Neural progenitor cell (in vitro differentiated cells): ENCODE data around the gene DYNLT3. TPM values are rescaled to one million over a fixed set of nuclear protein-coding genes. Genes with fewer than 3 reads are reported as not detected.

Source experiments
- DNase-seq: peaks from one replicate; pipeline ENCODE4 v3.0.0-alpha.2; 2016; ENCODE audit warnings: low spot score
- H2AFZ ChIP-seq: fragments of 200-600 bp; sonication (generic); replicated peaks from 2 replicates; pipeline ENCODE4 v1.6.1; 2016; ENCODE audit warnings: antibody characterized with exemption
- H3F3A ChIP-seq: fragments of 200-600 bp; sonication (generic); 2 replicates; pipeline ENCODE4 v1.6.1; 2016; ENCODE audit warnings: antibody characterized with exemption, low read depth
- H3K27ac ChIP-seq: fragments of 200-600 bp; sonication (generic); 2 replicates; pipeline ENCODE4 v1.5.1; 2016; ENCODE audit warnings: mild to moderate bottlenecking
- H3K27me3 ChIP-seq: fragments of 200-600 bp; sonication (generic); 2 replicates; pipeline ENCODE4 v1.6.1; 2016; ENCODE audit warnings: mild to moderate bottlenecking, moderate library complexity
- H3K36me3 ChIP-seq: fragments of 200-600 bp; sonication (generic); 2 replicates; pipeline ENCODE4 v1.5.1; 2016
- H3K4me1 ChIP-seq: fragments of 200-600 bp; sonication (generic); 2 replicates; pipeline ENCODE4 v1.6.1; 2016; ENCODE audit warnings: mixed run types
- H3K4me2 ChIP-seq: fragments of 200-600 bp; sonication (generic); 2 replicates; pipeline ENCODE4 v1.6.1; 2016
- H3K4me3 ChIP-seq: fragments of 200-600 bp; sonication (generic); 2 replicates; pipeline ENCODE4 v1.5.1; 2016
- H3K79me2 ChIP-seq: fragments of 200-600 bp; sonication (generic); 2 replicates; pipeline ENCODE4 v1.6.1; 2016; ENCODE audit warnings: low read depth
- H3K9ac ChIP-seq: fragments of 200-600 bp; sonication (generic); 2 replicates; pipeline ENCODE4 v1.6.1; 2016
- H3K9me3 ChIP-seq: fragments of 200-600 bp; sonication (generic); 2 replicates; pipeline ENCODE4 v1.5.1; 2016; ENCODE audit warnings: low read depth
- H4K20me1 ChIP-seq: fragments of 200-600 bp; sonication (generic); 2 replicates; pipeline ENCODE4 v1.6.1; 2016; ENCODE audit warnings: low read depth
- H3K27ac Mint-ChIP-seq: 3 replicates; pipeline ENCODE4 v1.8.0; 2021; ENCODE audit warnings: mixed read lengths
- H3K27me3 Mint-ChIP-seq: 2 replicates; pipeline ENCODE4 v1.8.0; 2022; ENCODE audit warnings: low read depth, mild to moderate bottlenecking, inconsistent platforms, moderate library complexity, mixed read lengths; ENCODE audit not compliant: insufficient read depth
- H3K36me3 Mint-ChIP-seq: 3 replicates; pipeline ENCODE4 v1.8.0; 2021; ENCODE audit warnings: mixed read lengths
- H3K4me1 Mint-ChIP-seq: 3 replicates; pipeline ENCODE4 v1.8.0; 2021; ENCODE audit warnings: mixed read lengths
- H3K4me3 Mint-ChIP-seq: 3 replicates; pipeline ENCODE4 v1.8.0; 2021; ENCODE audit warnings: mild to moderate bottlenecking, moderate library complexity, mixed read lengths
- H3K9me3 Mint-ChIP-seq: 3 replicates; pipeline ENCODE4 v1.8.0; 2020; ENCODE audit warnings: mixed read lengths
- CTCF ChIP-seq: fragments of 200-600 bp; sonication (generic); IDR thresholded peaks from 2 replicates; pipeline ENCODE4 v1.5.1; 2017; ENCODE audit warnings: antibody characterized with exemption, mild to moderate bottlenecking
- EZH2 ChIP-seq: fragments of 200-600 bp; sonication (generic); IDR thresholded peaks from 2 replicates; pipeline ENCODE4 v1.6.1; 2017; ENCODE audit warnings: antibody characterized with exemption, mild to moderate bottlenecking, moderate library complexity
- EZH2phosphoT487 ChIP-seq: fragments of 200-600 bp; sonication (generic); IDR thresholded peaks from 2 replicates; pipeline ENCODE4 v1.6.1; 2017; ENCODE audit warnings: antibody characterized with exemption
- total RNA-seq: library from RNA; depleted of rRNA; stranded (reverse); fragments of >200 nt; gene quantifications from 2 replicates; pipeline ENCODE4 v1.2.3, GENCODE V29; 2015; ENCODE audit warnings: low replicate concordance

Gene DYNLT3
- total RNA-seq, 1 donor from 2014 or later = 12.1 TPM

DNA sequence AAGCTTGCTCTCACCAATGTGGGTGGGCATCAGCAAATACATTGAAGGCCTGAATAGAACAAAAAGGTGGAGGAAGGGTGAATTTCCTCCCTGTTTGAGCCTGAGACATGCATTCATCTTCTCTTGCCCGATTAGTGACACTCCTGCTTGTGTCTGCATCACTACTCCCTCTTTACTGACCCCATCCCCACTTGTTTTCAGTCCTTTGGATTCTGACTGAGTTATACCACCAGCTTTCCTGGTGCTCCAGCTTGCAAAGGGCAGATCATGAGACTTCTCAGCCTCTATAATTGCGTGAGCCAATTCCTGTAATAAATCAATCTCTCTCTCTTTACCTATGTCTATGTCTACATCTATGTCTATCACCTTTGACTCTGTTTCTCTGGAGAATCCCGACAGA is 47.4 kb upstream of the DYNLT3 start:
- Mint-ChIP-seq H3K9me3 (no peaks in the 10 kb centered on the region), H3K27ac (no peak overlapping the region), H3K4me1 (peaks cover 4% of the 10 kb centered on the region), H3K4me3 (no peak overlapping the region), H3K27me3 (no peaks in the 10 kb centered on the region), H3K36me3 (no peaks in the 10 kb centered on the region)
- no peak overlapping the region for H3K9ac ChIP-seq
- TF ChIP-seq CTCF (no peak), EZH2 (no peak), EZH2phosphoT487 (no peak)
- no peaks in the 10 kb centered on the region for H3K79me2 ChIP-seq
- no peak overlapping the region for H3K4me2 ChIP-seq
- H3K4me3 ChIP-seq = no peak overlapping the region
- DNase-seq = peak; percentile 4
- no peaks in the 10 kb centered on the region for H3K36me3 ChIP-seq
- H3K4me1 ChIP-seq = peaks cover 4% of the 10 kb centered on the region
- peaks cover 6% of the 10 kb centered on the region for H3F3A ChIP-seq
- H3K27me3 ChIP-seq = no peaks in the 10 kb centered on the region
- H3K27ac ChIP-seq = no peak overlapping the region
- H4K20me1 ChIP-seq = no peaks in the 10 kb centered on the region
- H2AFZ ChIP-seq = no peak overlapping the region
- H3K9me3 ChIP-seq = peaks cover 5% of the 10 kb centered on the region

GRCh38 chrX:37888010-37888409 is 40.6 kb upstream of the DYNLT3 start:
- Histone ChIP-seq H3K27me3 (no peaks in the 10 kb centered on the region), H3K27ac (no peak overlapping the region), H3K9me3 (peaks cover 20% of the 10 kb centered on the region), H3K4me3 (no peak overlapping the region), H3K9ac (no peak overlapping the region), H2AFZ (no peak overlapping the region), H3F3A (peaks cover 3% of the 10 kb centered on the region), H3K79me2 (no peaks in the 10 kb centered on the region), H3K4me1 (no peaks in the 10 kb centered on the region), H3K4me2 (no peak overlapping the region), H3K36me3 (peaks cover 4% of the 10 kb centered on the region), H4K20me1 (no peaks in the 10 kb centered on the region)
- no peak for DNase-seq
- Mint-ChIP-seq H3K4me1 (no peaks in the 10 kb centered on the region), H3K4me3 (no peak overlapping the region), H3K27me3 (no peaks in the 10 kb centered on the region), H3K9me3 (no peaks in the 10 kb centered on the region), H3K27ac (no peak overlapping the region), H3K36me3 (no peaks in the 10 kb centered on the region)
- no peak for TF ChIP-seq EZH2phosphoT487
- no peak for TF ChIP-seq EZH2
- no peak for TF ChIP-seq CTCF

DNA sequence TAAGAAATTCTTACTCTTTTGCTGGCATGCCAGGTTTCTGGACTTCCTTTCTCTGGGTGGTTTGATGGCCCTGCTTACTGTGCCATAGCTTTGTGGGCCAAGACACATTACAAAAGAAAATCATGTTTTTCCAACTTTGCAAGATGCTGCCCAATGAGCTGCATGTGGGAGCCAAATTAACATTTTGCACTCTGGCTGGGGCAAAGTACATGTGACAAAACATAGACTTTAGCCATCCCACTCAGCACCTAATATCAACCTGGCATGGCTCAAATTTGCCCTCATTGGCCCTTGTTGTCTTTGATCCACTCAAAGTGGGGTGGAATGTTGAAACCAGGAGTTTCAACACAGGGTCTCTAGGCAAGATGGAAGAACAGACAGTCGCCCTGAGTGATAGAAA is 40.0 kb upstream of the DYNLT3 start:
- H3K4me1 ChIP-seq = no peaks in the 10 kb centered on the region
- H3K27me3 Mint-ChIP-seq = no peaks in the 10 kb centered on the region
- no peak overlapping the region for H3K4me3 ChIP-seq
- no peak overlapping the region for H2AFZ ChIP-seq
- no peak overlapping the region for H3K27ac ChIP-seq
- no peaks in the 10 kb centered on the region for H3K4me1 Mint-ChIP-seq
- H3F3A ChIP-seq = peaks cover 2% of the 10 kb centered on the region
- H3K4me3 Mint-ChIP-seq = no peak overlapping the region
- H3K79me2 ChIP-seq = no peaks in the 10 kb centered on the region
- no peak overlapping the region for H3K4me2 ChIP-seq
- peaks cover 4% of the 10 kb centered on the region for H3K36me3 ChIP-seq
- H4K20me1 ChIP-seq = no peaks in the 10 kb centered on the region
- no peak overlapping the region for H3K27ac Mint-ChIP-seq
- H3K9me3 ChIP-seq = peaks cover 20% of the 10 kb centered on the region
- DNase-seq = no peak
- H3K9ac ChIP-seq = no peak overlapping the region
- no peaks in the 10 kb centered on the region for H3K27me3 ChIP-seq
- H3K36me3 Mint-ChIP-seq = no peaks in the 10 kb centered on the region
- no peak for TF ChIP-seq EZH2phosphoT487
- no peak for TF ChIP-seq EZH2
- no peak for TF ChIP-seq CTCF
- no peaks in the 10 kb centered on the region for H3K9me3 Mint-ChIP-seq
